H1 (cell line): ENCODE data around the gene SEMA3E. TPM values are rescaled to one million over a fixed set of nuclear protein-coding genes. Genes with fewer than 3 reads are reported as not detected.

Source experiments
- ATF2 ChIP-seq: IDR thresholded peaks from 2 replicates; pipeline ENCODE4 v1.6.1; 2012; ENCODE audit warnings: low read length, inconsistent platforms
- TEAD4 ChIP-seq: IDR thresholded peaks from 2 replicates; pipeline ENCODE4 v1.6.1; 2012; ENCODE audit warnings: low read depth, low read length, inconsistent platforms, mixed read lengths
- polyA plus RNA-seq, 7 experiments: library from polyadenylated mRNA; depleted of rRNA in 3 of 7; stranded (reverse) in 5 of 7; unstranded in 2 of 7; fragments of >200 nt in 5 of 7; fragments of 200-250 nt in 2 of 7; gene quantifications; 1 replicate in 5 of 7; 2 replicates in 1 of 7; 4 replicates in 1 of 7; pipeline versions ENCODE4 v1.2.1 to v1.2.3, GENCODE V29; 2011 to 2013; ENCODE audit warnings: missing spikeins in 2 of 7, mixed read lengths in 2 of 7
- total RNA-seq: library from RNA; stranded (reverse); fragmentation: NEBNext Ultra II Directional; extraction: Animal tissue kit (Norgen Biotek cat#: 25700); gene quantifications from 2 replicates; pipeline ENCODE4 v1.2.1, GENCODE V29; 2021

The SEMA3E gene
- total and polyA plus RNA-seq, 2 of the 8 experiments (the other 6 are each of a cell fraction or from before 2014, with no cell fraction given) = 0.93 to 0.94 TPM

DNA sequence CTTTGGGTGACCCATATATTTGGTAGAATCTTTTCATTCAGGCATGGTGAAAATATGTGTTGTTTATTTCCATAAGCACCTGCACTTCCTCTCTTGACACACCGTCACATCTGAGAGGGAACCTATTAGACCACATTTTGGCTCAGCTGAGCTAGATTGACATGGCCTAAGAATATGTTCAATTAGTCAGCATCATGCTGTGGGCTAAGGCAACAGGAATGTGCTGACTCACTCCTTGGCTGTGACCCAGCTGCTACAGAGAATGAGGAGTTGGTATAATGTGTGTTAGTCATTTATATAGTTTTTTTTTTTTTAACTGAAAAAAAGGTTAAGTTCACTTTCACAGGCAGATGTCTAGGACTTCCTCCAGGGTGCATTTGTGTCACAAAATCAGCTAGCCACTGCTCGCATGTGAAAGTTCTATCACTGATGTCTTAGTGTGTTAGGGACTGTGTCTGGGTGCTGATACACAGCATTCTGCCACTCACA, 180.6 kb downstream of the SEMA3E start (continued):
- TF ChIP-seq ATF2 (peak; percentile 79; the same call in 1 of the 2 replicates), TEAD4 (peak; percentile 98)
